ENCODE data around the gene NOC2L. TPM values are rescaled to one million over a fixed set of nuclear protein-coding genes. Genes with fewer than 3 reads are reported as not detected.

Gene NOC2L
- total and polyA plus RNA-seq, 9 of the 15 experiments (the other 6 are each of a cell fraction or from before 2014, with no cell fraction given) = 4.0 to 410 (median 200) TPM

DNA sequence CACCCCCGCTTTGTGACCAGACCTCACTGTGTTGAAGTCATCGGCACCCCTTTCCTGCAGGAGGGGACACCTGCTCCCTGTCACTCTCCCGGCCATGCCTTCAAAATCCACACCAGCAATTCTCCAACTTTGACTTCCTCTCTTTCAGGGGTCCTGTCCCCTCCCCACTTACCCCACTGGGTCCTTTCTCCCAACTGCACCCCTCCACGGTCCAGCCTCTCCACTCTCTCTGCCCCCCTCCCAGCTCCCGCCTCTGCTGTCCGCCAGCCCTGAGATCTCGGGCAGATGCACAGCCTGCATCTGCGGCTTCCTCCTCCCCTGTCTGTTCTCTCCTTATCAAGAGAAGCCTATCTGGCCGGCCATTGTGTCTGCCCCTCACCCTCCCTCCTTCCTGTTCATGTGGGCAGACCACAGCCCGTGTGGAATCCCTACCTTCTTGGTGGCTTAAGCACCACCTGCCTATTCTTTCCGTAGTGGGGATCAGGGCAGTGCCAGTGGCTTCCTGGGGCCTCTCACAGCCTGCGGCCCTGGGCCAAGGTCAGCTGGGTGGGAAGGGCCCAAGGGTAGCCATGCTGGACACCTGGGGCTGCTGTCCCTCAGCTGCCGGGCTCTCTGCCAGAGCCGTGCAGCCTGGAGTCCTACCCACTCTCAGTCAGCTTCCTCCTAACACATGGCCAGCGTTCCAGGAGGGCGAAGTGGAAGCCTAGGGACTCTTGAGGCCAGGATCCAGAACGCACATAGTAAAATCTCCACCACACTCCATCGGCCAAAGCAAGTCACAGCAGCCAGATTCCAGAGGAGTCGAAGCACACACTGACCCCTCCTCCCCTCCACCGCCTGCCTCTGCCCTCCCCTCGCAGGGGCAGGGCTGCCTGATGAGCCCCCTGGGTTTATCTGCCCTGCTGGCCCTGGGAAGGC lies 46.0 kb upstream of the NOC2L start (continued):
- TF ChIP-seq, protein P1, sequence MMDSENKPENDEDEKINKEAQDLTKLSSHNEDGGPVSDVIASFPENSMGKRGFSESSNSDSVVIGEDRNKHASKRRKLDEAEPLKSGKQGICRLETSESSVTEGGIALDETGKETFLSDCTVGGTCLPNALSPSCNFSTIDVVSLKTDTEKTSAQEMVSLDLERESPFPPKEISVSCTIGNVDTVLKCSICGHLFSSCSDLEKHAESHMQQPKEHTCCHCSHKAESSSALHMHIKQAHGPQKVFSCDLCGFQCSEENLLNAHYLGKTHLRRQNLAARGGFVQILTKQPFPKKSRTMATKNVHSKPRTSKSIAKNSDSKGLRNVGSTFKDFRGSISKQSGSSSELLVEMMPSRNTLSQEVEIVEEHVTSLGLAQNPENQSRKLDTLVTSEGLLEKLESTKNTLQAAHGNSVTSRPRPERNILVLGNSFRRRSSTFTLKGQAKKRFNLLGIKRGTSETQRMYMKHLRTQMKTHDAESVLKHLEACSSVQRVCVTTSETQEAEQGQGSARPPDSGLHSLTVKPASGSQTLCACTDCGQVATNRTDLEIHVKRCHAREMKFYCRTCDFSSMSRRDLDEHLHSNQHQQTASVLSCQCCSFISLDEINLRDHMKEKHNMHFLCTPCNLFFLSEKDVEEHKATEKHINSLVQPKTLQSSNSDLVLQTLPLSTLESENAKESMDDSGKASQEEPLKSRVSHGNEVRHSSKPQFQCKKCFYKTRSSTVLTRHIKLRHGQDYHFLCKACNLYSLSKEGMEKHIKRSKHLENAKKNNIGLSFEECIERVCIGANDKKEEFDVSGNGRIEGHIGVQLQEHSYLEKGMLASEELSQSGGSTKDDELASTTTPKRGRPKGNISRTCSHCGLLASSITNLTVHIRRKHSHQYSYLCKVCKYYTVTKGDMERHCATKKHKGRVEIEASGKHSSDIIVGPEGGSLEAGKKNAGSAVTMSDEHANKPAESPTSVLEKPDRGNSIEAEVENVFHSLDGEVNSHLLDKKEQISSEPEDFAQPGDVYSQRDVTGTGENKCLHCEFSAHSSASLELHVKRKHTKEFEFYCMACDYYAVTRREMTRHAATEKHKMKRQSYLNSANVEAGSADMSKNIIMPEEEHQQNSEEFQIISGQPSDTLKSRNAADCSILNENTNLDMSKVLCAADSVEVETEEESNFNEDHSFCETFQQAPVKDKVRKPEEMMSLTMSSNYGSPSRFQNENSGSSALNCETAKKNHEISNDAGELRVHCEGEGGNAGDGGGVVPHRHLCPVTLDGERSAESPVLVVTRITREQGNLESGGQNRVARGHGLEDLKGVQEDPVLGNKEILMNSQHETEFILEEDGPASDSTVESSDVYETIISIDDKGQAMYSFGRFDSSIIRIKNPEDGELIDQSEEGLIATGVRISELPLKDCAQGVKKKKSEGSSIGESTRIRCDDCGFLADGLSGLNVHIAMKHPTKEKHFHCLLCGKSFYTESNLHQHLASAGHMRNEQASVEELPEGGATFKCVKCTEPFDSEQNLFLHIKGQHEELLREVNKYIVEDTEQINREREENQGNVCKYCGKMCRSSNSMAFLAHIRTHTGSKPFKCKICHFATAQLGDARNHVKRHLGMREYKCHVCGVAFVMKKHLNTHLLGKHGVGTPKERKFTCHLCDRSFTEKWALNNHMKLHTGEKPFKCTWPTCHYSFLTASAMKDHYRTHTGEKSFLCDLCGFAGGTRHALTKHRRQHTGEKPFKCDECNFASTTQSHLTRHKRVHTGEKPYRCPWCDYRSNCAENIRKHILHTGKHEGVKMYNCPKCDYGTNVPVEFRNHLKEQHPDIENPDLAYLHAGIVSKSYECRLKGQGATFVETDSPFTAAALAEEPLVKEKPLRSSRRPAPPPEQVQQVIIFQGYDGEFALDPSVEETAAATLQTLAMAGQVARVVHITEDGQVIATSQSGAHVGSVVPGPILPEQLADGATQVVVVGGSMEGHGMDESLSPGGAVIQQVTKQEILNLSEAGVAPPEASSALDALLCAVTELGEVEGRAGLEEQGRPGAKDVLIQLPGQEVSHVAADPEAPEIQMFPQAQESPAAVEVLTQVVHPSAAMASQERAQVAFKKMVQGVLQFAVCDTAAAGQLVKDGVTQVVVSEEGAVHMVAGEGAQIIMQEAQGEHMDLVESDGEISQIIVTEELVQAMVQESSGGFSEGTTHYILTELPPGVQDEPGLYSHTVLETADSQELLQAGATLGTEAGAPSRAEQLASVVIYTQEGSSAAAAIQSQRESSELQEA (IDR thresholded peaks at IDR 0.05; ENCODE audit: low read depth) = no peak
- TF ChIP-seq, protein P2, sequence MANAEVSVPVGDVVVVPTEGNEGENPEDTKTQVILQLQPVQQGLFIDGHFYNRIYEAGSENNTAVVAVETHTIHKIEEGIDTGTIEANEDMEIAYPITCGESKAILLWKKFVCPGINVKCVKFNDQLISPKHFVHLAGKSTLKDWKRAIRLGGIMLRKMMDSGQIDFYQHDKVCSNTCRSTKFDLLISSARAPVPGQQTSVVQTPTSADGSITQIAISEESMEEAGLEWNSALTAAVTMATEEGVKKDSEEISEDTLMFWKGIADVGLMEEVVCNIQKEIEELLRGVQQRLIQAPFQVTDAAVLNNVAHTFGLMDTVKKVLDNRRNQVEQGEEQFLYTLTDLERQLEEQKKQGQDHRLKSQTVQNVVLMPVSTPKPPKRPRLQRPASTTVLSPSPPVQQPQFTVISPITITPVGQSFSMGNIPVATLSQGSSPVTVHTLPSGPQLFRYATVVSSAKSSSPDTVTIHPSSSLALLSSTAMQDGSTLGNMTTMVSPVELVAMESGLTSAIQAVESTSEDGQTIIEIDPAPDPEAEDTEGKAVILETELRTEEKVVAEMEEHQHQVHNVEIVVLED (CRISPR knock-in tag; IDR thresholded peaks at IDR 0.05) = 0 out of 2 replicates have a peak, but pooled peaks have one; percentile 15
- TF ChIP-seq ELF1 (tag; IDR thresholded peaks at IDR 0.05) (peak; percentile 51), FIP1L1 (IDR thresholded peaks at IDR 0.05; ENCODE audit: low read depth, low read length, poor library complexity, severe bottlenecking) (no peak), RBFOX2 (IDR thresholded peaks at IDR 0.05; ENCODE audit: low read depth, low read length) (peak; percentile 46; the same call in 1 of the 2 replicates), TARDBP (IDR thresholded peaks at IDR 0.05) (no peak), SOX6 (IDR thresholded peaks at IDR 0.05) (peak; percentile 97), ZNF766 (CRISPR knock-in tag; conservative IDR thresholded peaks at IDR 0.05) (peak; percentile 80; the same call in 1 of the 2 replicates), NCOR1 (IDR thresholded peaks at IDR 0.05) (peak; percentile 76), KDM5B (IDR thresholded peaks at IDR 0.05; ENCODE audit: insufficient replicate concordance, low read depth, low read length) (no peak), ZNF431 (CRISPR knock-in tag; IDR thresholded peaks at IDR 0.05) (0 out of 2 replicates have a peak, but pooled peaks have one; percentile 27), ZNF197 (CRISPR knock-in tag; IDR thresholded peaks at IDR 0.05; ENCODE audit: low read depth) (no peak), PTRF (tag; IDR thresholded peaks at IDR 0.05) (0 out of 2 replicates have a peak, but pooled peaks have one; percentile 55), ZBTB7A (IDR thresholded peaks at IDR 0.05; ENCODE audit: borderline replicate concordance, control insufficient read depth, low read depth, low read length) (peak; percentile 49; the same call in 1 of the 2 replicates), BRD9 (IDR thresholded peaks at IDR 0.05; ENCODE audit: low read depth, partially characterized antibody) (peak; percentile 96), NR2C1 (IDR thresholded peaks at IDR 0.05) (no peak), NR2C1 (tag; IDR thresholded peaks at IDR 0.05) (peak; percentile 82)
